Spleen (tissue), 11 donors: ENCODE measurements around the gene SNRNP27. TPM values are rescaled to one million over a fixed set of nuclear protein-coding genes. Genes with fewer than 3 reads are reported as not detected.
A peak's percentile ranks its signal among the peaks of the same experiment; 100 is the strongest.

Source experiments
- DNase-seq: peaks from one replicate; pipeline ENCODE4 v3.0.0-alpha.2; 2020
- H3K27ac ChIP-seq, 8 donors: fragments of 200-600 bp; sonication (generic) in 7 of 8; 1 replicate in 4 of 8; 2 replicates in 4 of 8; pipeline versions ENCODE4 v1.5.0 to v1.8.0; 2016 to 2021; ENCODE audit warnings: inconsistent platforms in 4 of 8, mild to moderate bottlenecking in 4 of 8, moderate library complexity in 1 of 8
- H3K27me3 ChIP-seq, 7 donors: fragments of 200-600 bp; sonication (generic) in 6 of 7; replicated peaks in 1 of 7; 1 replicate in 4 of 7; 2 replicates in 3 of 7; pipeline versions ENCODE4 v1.5.0 to v1.8.0; 2016 to 2021; ENCODE audit warnings: inconsistent platforms in 3 of 7, mild to moderate bottlenecking in 1 of 7
- H3K36me3 ChIP-seq, 6 donors: fragments of 200-600 bp; sonication (generic) in 5 of 6; 1 replicate in 4 of 6; 2 replicates in 2 of 6; pipeline versions ENCODE4 v1.5.0 to v1.8.0; 2016 to 2021; ENCODE audit warnings: inconsistent platforms in 2 of 6
- H3K4me1 ChIP-seq, 6 donors: fragments of 200-600 bp; sonication (generic) in 5 of 6; 1 replicate in 3 of 6; 2 replicates in 3 of 6; pipeline versions ENCODE4 v1.5.0 to v1.8.0; 2016 to 2021; ENCODE audit warnings: inconsistent platforms in 3 of 6
- H3K4me3 ChIP-seq, 8 donors: fragments of 200-600 bp; sonication (generic) in 7 of 8; 1 replicate in 4 of 8; 2 replicates in 4 of 8; pipeline versions ENCODE4 v1.5.0 to v1.8.0; 2016 to 2021; ENCODE audit warnings: inconsistent platforms in 4 of 8, mild to moderate bottlenecking in 4 of 8, moderate library complexity in 2 of 8
- H3K9me3 ChIP-seq, 8 donors: fragments of 200-600 bp; sonication (generic) in 7 of 8; 1 replicate in 4 of 8; 2 replicates in 4 of 8; pipeline versions ENCODE4 v1.5.0 to v1.8.0; 2016 to 2021; ENCODE audit warnings: inconsistent platforms in 4 of 8
- POLR2A ChIP-seq, 3 donors: fragments of 450-650 bp; IDR thresholded peaks; one replicate each; pipeline ENCODE4 v1.5.1; 2017; ENCODE audit warnings: antibody characterized with exemption in 3 of 3, mild to moderate bottlenecking in 1 of 3
- POLR2AphosphoS5 ChIP-seq, 3 donors: sonication (generic); formaldehyde crosslinking; IDR thresholded peaks; one replicate each; pipeline ENCODE4 v1.5.1; 2017; ENCODE audit warnings: antibody characterized with exemption in 3 of 3
- WGBS, 5 donors: extraction: QIAGEN DNeasy Blood & Tissue Kit in 3 of 5; methylation state at CpG; one replicate each; pipeline versions ENCODE4 v1.1.5 to v1.1.7; 2013 to 2018; 5-methylcytosine and 5-hydroxymethylcytosine counted together
- intact Hi-C: fragments of 100-400 bp; cut with DNase I; formaldehyde crosslinking; loops from one replicate; pipeline ENCODE4 v1.15.0; 2023; ENCODE audit warnings: low total_unique reads
- polyA plus RNA-seq, 3 donors: library from polyadenylated mRNA; stranded (reverse); fragments of 200-250 nt; gene quantifications; one replicate each; pipeline ENCODE4 v1.2.1, GENCODE V29; 2013
- total RNA-seq, 7 donors: library from RNA; depleted of rRNA in 3 of 7; stranded (reverse); fragments of >200 nt in 3 of 7; fragmentation: NEBNext Ultra II Directional in 4 of 7; extraction: Animal tissue kit (Norgen Biotek cat#: 25700) in 4 of 7; gene quantifications; one replicate each; pipeline versions ENCODE4 v1.1.0 to v1.2.1, GENCODE V29; 2016 to 2021
- TF ChIP-seq, protein P1 (sequence below), 11 experiments: fragments of 200-600 bp in 7 of 11; fragments of 450-650 bp in 4 of 11; sonication (generic) in 4 of 11; IDR thresholded peaks in 8 of 11; conservative IDR thresholded peaks in 3 of 11; 1 replicate in 7 of 11; 2 replicates in 4 of 11; pipeline versions ENCODE4 v1.4.0 to v1.8.0; 2016 to 2021; ENCODE audit warnings: antibody characterized with exemption in 11 of 11, inconsistent platforms in 4 of 11, mild to moderate bottlenecking in 1 of 11
- donor health status: healthy with polysubstance abuse.
- donor health status: DM: no; HTN: no; CAD: no; lungs with moderate emphysema.
- donor health status: DM: no; HTN: no; CAD: no.
- donor health status: Bipolar disorder and iron deficiency.
- donor health status: healthy.
- donor health status: DM: no; HTN: no; CAD: no.
- donor health status: DM: yes; HTN: yes; CAD: no.

Gene SNRNP27
- total and polyA plus RNA-seq, 10 donors, result 28.0 to 62.9 (median 40.7) TPM

- WGBS, 5 donors, result 56 to 92% (median 73%) methylated on average over 4 of the region's 4 CpGs
- intact Hi-C loops, result no loop called here
- TF ChIP-seq POLR2A (IDR thresholded peaks at IDR 0.05) (no peak), POLR2AphosphoS5 (IDR thresholded peaks at IDR 0.05) (no peak)
- TF ChIP-seq, protein P1, sequence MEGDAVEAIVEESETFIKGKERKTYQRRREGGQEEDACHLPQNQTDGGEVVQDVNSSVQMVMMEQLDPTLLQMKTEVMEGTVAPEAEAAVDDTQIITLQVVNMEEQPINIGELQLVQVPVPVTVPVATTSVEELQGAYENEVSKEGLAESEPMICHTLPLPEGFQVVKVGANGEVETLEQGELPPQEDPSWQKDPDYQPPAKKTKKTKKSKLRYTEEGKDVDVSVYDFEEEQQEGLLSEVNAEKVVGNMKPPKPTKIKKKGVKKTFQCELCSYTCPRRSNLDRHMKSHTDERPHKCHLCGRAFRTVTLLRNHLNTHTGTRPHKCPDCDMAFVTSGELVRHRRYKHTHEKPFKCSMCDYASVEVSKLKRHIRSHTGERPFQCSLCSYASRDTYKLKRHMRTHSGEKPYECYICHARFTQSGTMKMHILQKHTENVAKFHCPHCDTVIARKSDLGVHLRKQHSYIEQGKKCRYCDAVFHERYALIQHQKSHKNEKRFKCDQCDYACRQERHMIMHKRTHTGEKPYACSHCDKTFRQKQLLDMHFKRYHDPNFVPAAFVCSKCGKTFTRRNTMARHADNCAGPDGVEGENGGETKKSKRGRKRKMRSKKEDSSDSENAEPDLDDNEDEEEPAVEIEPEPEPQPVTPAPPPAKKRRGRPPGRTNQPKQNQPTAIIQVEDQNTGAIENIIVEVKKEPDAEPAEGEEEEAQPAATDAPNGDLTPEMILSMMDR (IDR thresholded peaks at IDR 0.05 in 8 of 11, conservative IDR thresholded peaks at IDR 0.05 in 3 of 11), result no peak
- peak overlapping the region in 1 of 8 donors; percentile 56 for H3K4me3 ChIP-seq
- DNase-seq, result no peak
- H3K9me3 ChIP-seq, result no peaks in the 10 kb centered on the region
- H3K36me3 ChIP-seq, result peaks cover 0 to 17% (median 11%) of the 10 kb centered on the region in 6 donors
- peaks cover 4 to 71% (median 19%) of the 10 kb centered on the region in 6 donors for H3K4me1 ChIP-seq
- peaks cover 0 to 6% (median 0%) of the 10 kb centered on the region in 7 donors for H3K27me3 ChIP-seq
- H3K27ac ChIP-seq, result peak overlapping the region in 7 of 8 donors; percentile 76 to 93 (median 81)
These were observed 53.7 kb downstream of the SNRNP27 start for GRCh38 chr2:69947325-69947931.

DNA sequence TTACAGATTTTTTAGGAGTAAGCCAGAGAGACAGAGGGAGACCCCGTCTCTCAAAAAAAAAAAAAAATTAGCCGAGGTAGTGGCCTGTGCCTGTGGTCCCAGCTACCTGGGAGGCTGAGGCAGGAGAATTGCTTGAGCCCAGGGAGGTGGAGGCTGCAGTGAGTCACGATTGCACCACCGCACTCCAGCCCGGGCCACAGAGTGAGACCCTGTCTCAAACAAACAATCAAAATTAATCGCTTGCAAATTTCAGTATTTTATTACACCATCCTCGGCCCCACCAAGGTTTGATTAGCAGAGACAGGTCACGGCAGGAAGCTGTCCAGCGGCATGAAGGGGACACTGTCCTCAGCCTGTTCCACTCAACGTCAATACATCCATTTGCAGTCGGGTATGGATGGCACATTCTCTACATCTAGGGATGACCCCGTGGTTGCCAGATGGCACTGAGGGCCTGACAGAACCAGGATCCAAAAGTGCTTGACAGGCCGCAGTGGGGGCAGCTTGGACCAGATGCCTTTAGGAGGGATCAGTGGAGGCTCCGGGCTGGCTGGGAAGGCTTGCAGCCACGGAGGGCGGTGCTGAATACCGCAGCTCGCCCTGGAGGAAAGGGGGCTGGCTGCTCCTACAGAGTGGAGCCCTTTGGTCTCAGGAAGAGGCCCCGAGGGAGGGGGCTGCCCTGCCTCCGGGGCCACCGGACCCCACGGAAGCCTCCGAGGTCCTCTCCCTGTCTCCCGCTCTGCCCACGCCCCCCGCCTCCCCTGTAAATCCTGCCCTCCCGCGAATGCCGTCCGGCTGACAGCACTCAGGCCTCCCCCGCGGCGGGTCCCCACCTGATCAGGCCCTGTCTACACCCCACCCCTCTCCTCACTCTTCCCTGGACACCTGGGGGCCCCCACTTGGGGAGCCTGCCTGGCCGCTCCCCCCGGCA is 54.5 kb downstream of the SNRNP27 start:
- peak overlapping the region in 1 of 8 donors; percentile 56 for H3K4me3 ChIP-seq
- no peak for DNase-seq
- intact Hi-C loops, result no loop called here
- TF ChIP-seq POLR2A (IDR thresholded peaks at IDR 0.05), result no peak
- TF ChIP-seq, protein P1 (IDR thresholded peaks at IDR 0.05 in 8 of 11, conservative IDR thresholded peaks at IDR 0.05 in 3 of 11), result no peak
- TF ChIP-seq POLR2AphosphoS5 (IDR thresholded peaks at IDR 0.05), result no peak
- H3K4me1 ChIP-seq, result peaks cover 4 to 68% (median 19%) of the 10 kb centered on the region in 6 donors
- H3K9me3 ChIP-seq, result no peaks in the 10 kb centered on the region
- peaks cover 0 to 6% (median 0%) of the 10 kb centered on the region in 7 donors for H3K27me3 ChIP-seq
- H3K36me3 ChIP-seq, result peaks cover 0 to 9% (median 3%) of the 10 kb centered on the region in 6 donors
- 56 to 70% (median 61%) methylated on average over 29 to 35 of the region's 35 CpGs for WGBS, 5 donors
- H3K27ac ChIP-seq, result peak overlapping the region in 7 of 8 donors; percentile 76 to 93 (median 81)

DNA sequence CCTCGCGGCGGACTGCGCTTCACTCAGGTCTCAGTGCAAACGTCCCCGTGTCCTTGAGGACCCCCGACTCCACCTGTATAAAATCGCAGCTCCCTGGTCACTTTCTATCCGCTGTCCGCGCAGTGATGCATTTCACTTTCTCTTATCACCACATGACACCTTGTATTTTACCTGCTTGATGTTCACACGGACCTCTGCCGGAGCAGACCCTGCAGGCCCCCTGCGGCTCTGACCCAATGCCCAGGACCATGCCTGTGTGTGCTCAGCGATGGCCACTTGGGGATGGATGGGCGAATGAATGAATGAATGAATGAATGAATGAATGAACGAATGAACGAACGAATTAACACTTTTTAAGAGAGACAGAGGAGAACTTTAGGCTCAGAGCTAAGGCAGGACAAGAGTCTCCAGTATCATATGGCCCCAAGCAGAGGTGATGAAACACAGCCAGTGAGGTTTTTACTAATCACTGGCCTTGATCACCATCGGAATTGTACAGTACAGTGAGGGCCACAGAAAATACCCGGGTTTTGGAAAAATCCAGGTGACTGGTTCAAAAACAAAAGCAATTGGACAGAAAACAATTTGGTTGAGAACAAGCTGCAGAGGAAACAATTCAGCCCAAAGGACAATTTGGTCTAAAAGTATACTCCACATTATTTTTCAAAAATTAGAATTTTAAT is 55.3 kb downstream of the SNRNP27 start:
- no peaks in the 10 kb centered on the region for H3K9me3 ChIP-seq
- H3K36me3 ChIP-seq, result peaks cover 0 to under 1% (median 0%) of the 10 kb centered on the region in 6 donors
- H3K4me3 ChIP-seq, result peak overlapping the region in 1 of 8 donors; percentile 56
- H3K27ac ChIP-seq, result peak overlapping the region in 4 of 8 donors; percentile 78 to 93 (median 88)
- WGBS, 5 donors, result 76 to 87% (median 81%) methylated on average over 21 of the region's 21 CpGs
- TF ChIP-seq POLR2A (IDR thresholded peaks at IDR 0.05), result no peak
- TF ChIP-seq, protein P1 (IDR thresholded peaks at IDR 0.05 in 8 of 11, conservative IDR thresholded peaks at IDR 0.05 in 3 of 11), result no peak
- TF ChIP-seq POLR2AphosphoS5 (IDR thresholded peaks at IDR 0.05), result no peak
- H3K4me1 ChIP-seq, result peaks cover 4 to 62% (median 19%) of the 10 kb centered on the region in 6 donors
- intact Hi-C loops, result no loop called here
- H3K27me3 ChIP-seq, result peaks cover 0 to 6% (median 0%) of the 10 kb centered on the region in 7 donors
- no peak for DNase-seq
